HG02885 (cell line): Measurements from ENCODE around the gene MAP7D2.
"Not testable (repeated sequence)": the region's sequence is repeated elsewhere in the genome, so short reads cannot be mapped to it uniquely, and the experiment has no call there.

Source experiments
- ATAC-seq: cut with Tn5 transposase; IDR thresholded peaks from one replicate; pipeline ENCODE4 v1.9.1; 2021; ENCODE audit warnings: mild to moderate bottlenecking; ENCODE audit not compliant: unreplicated experiment, poor library complexity

MAP7D2 gene

DNA sequence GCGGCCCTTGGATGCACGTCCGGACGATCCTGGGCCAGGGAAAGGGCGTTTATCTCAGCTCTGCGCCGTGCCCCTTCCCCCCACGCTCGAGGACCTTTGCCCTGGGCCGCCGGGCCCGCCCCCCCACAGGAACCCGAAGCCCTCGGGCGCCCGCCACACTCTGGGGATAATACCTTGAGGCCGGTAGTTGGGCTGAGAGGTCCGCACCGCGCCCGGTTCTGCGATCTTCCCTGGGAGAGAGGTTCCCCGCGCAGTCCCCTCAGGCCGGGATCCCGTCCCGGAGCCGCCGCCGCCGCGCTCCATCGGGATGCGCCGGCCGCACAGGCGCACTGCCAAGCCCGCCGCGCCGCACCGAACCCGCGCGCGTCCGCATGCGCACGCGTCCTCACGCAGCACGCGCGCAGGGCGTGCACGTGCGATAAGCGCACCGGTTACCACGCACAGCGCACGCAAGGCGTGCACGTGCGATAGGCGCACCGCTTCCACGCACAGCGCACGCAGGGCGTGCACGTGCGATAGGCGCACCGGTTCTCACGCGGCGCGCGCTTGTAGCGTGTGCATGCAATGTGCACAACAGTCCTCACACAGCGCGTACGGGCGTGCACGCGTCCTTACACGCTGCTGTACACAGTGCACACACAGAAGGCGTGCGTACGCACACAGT, at the start of gene MAP7D2:
Gene MAP7D2 (minus strand): TSS at position 331 of the 664 bp plus-strand sequence. CDS start 28 bp downstream, at position 303.
- no peak for ATAC-seq

DNA sequence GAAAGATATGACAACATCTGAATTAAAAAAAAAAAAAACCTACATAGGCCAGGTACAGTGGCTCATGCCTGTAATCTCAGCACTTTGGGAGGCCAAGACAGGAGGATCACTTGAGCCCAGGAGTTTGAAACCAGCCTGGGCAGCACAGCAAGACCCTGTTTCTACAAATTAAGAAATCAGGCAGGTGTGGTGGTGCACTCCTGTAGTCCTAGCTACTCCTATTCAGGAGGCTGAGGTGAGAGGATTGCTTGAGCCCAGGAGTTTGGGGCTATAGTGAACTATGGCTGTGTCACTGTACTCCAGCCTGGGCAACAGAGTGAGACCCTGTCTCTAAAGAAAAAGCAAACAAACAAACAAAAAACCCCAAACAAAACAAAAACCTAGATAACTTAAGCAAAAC, 45.8 kb upstream of the MAP7D2 start:
- not testable (repeated sequence) for ATAC-seq

DNA sequence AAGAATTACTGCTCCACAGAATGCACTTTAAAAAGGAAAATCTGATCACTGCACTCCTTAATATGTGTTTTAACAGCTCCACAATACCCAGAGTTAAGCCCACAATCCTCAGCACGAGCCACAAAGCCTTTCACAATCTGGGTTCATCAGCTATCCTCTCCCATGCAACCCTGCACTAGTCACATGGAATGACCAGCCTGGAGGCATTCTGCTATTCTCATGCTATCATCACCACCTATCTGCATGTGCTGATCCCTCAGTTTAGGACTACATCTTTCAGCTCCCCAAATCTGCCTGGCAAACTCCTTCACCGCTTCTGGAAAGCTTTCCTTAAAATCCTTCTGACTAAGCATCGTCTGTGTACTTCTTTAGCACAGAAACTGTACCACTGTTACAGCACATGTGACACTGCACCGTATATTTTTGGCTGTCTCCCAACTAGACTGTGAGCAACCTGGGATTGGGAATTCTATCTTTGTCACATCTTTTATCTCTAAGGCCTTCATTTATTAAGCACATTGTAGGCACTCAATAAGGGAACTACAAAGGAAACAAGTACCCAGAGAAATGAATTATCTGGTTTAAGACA, 43.2 kb upstream of the MAP7D2 start:
- no peak for ATAC-seq

DNA sequence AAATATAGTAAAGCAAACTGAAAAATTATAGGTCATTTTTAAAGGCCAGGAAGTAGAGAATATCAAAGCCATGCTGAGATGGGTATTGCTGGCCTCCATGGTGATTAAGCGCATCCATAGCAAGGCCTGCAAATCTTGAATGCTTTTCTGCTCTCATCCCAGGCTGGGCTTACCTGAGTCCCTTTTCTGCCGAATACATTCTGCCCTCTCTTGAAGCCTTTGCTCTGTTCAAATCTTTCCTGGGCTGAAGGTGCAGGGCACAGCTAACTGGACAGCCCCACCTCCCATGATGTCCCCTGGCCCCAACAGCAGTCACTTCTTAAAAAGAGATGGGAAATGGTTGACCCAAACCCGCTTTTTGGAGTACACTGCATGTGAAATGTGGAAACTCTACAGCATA, 35.0 kb upstream of the MAP7D2 start:
- no peak for ATAC-seq

DNA sequence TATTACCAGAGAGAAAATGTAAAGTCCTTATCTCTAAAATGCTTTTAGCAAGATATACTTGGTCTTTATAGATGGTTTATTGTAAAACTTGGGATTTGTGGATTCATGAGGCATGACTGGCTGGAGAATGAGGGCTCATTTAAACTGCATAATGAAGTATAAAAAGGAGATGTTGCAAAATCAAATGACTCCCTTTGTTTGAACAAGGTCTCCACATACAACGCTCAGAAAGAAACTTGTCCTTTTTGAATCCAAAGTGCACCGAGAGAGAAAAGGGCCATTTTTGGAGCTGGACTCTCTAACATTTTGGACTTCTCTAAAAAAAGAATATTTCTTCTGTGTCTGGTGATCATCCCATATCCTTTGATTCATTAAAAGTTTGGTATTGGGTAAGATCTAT, 32.6 kb upstream of the MAP7D2 start:
- no peak for ATAC-seq

DNA sequence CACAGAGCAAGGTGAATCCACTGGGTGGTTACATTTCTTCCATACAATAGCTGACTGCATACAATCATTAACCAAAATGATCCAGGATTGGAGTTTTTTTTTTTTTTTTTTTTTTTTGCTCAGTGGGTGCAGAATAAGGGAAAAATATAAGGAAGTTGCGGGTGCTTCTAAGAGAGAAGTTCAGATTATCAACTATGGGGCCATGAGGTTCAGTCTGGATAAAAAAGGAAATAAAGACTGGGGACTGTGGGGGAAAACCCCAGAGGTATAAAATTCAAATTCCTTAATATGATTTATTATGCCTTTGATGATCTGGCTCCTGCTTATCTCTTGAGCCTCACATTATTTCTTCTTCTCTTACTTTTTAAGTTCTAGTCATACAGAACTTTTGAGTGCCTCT, 30.9 kb upstream of the MAP7D2 start:
- ATAC-seq, result no peak

DNA sequence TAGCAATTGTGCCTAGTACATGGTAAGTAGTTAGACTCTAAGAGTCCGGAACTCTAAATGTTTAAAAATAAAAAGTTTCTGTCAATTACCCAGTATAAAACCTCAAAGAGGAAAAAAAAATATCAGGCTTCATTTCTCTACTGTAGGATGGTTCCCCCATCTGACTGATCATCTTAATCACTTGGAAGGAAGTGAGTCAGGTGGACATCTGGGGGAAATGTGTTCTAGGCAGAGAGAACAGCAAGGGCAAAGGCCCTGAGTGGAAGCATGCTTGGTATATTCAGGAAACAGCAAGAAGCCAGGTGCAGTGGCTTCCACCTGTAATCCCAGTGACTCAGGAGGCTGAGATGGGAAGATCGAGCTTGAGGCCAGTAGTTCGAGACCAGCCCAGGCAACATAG, 27.8 kb upstream of the MAP7D2 start:
- no peak for ATAC-seq

DNA sequence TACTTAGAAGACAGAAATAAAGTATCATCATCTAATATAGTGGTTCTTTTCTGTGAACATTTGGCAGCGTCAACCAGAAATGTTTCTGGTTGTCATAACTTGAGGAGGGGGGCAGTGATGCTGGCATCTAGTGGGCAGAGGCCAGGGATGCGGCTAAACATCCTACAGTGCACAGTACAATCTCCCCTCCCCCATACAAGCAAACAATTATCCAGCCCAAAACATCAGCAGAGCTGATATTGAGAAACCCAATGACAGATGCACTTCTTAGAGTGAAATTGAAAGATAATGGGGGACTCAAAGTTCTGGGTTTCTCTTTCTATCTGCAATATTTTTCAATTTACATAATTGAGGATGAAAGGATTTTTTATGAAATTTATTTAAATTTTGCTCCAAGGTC, 26.9 kb upstream of the MAP7D2 start:
- ATAC-seq, result no peak

DNA sequence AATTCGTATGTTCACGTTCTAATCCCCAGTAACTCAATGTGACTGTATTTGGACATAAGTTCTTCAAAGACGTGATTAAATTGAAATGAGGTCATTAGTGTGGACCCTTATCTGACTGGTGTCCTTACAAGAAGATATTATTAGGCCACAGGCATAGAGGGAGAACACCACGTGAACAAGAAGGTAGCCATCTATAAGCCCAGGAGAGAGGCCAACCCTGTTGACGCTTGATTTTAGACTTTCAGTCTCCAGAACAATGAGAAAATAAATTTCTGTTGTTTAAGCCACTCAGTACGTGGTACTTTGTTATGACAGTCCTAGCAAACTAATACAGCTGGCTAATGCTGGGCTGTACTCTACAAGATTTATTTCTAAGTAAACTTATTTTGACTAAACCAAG, 26.4 kb upstream of the MAP7D2 start:
- no peak for ATAC-seq

DNA sequence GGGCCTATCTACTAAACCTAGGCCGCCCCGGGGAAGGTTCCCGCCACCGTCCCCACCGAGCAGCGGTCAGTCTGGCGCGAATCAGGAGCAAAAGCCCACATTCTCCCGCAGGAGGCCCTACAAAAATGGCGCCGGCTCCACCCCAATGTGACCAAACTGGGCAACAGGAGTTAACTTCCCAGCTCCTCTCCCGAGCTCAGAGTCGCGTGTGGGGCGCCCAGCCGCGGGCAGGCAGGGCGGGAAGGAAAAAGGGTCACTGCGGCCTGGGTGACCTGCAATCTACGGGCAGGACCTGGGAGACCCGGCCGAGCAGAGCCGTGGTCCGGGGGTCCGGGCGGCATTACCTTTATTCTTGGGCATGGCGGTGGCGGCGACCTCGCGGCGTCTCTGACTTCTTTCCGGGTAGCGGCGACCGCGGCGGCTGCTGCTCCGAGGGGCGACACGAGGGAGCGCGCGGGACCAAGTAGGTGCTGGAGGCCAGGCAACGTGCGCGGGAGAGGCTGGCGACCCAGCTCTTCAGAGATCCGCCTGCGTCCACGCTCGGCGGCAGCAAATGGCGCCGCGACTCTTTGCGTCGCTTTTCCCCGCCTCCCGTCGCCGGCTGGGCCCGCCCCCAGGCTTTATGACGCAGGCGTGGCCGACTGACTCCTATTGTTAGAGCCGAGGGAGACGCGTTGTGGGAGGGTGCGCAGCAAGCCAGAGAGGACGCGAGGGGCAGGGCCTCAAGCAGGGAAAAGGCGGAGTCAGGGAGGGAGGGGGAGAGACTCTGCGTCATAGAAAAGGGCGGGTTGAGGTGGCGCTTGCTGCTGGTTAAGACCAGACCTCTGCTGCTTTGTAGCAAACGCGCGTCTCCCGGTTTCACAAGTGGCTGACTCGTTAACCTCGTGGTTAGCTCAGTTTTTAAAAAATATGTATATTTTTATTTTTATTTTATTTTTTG, 24.8 kb upstream of the MAP7D2 start, which contains the start of gene EIF1AX:
Gene EIF1AX (minus strand): TSS at position 558 of the 940 bp plus-strand sequence. CDS start 198 bp downstream, at position 360.
- ATAC-seq, result peak; percentile 99

DNA sequence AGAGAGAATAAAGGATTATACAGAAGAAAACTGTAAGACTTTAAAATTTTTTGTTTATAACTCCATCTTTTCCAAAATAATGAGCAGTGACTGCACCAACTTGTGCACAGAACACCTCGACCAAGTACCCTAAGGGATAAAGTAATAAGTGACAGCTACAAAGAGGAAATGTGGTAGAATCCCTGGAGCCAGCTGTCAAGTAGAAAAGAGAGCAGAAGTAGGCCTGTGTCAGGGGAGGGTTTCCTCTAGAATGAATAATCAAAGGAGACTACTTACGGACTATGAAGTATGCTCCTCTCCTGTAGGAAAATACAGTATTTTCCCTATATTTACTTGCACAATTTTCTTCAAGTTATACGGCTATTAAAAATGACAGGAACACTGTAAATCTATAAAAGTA, 23.7 kb upstream of the MAP7D2 start:
- no peak for ATAC-seq

DNA sequence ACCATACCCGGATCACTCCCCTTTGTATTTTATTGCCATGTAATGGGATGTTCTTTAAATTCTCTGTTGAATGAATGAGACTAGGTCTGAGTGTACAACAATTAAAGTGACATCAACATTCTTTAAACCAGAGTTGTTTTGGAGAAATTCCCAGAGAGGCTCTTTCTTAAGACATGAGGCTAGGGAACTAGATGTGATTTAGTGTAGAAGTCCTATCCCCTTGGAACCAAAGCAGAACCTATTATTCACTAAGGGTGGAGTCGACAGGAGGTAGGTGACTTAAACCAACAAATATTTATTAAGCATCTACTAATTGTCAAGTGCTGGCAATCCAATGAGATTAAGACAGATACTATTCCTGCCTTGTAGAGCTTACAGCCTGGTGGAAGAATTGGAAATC, 23.3 kb upstream of the MAP7D2 start:
- no peak for ATAC-seq

DNA sequence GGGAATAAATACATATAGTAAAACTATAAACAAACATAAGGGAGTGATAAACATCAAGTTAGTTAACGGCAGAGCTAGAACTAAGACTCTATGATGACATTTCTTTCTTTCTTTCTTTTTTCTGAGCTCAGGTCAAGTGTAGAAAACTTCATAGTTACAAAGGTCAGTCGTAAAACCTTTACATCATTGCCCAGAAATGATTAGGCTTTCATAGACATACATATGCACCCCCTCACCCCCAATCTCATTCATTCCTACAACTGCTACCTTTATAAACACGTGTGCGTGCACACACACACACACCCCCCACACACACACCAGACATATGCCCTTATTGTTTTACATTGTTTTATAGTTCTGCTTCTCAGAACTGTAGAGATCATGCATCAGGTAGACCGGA, 19.2 kb upstream of the MAP7D2 start:
- no peak for ATAC-seq

DNA sequence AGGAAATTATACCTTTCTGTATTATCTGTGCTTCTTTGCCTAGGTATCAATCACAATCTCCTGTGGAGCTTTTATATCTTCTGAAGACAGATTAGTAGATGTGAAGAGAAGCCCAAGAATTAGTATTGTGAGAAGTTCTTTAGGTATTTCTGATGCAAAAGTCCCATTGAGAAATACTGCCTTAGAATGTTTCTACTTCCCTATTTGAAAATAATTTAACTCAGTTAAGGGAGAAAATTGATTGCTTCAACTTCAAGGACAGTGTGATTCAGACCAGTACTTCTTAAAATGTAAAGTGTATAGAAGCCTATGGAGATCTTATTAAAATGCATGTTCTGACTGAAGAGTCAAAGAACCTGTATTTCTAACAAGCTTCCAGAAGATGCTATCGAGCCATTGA, 16.0 kb upstream of the MAP7D2 start:
- ATAC-seq, result no peak

DNA sequence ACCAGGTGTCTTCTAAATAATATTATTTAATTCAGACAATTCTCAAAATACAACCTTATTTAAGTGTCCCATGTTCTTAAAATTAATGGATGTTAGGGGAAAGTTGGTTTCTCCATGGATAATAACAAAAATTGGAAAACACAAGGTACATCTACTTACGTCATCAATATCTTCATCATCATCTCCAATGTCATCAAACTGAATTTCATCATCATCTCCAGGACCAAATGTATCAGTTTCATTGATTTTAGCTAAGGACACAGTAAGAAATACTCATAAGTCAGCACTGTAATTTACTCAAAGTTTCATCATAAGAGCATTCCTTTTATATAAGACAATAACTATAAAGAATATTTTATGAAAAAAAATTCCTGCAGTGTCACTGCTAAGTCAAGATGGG, 13.7 kb upstream of the MAP7D2 start:
- ATAC-seq, result no peak

DNA sequence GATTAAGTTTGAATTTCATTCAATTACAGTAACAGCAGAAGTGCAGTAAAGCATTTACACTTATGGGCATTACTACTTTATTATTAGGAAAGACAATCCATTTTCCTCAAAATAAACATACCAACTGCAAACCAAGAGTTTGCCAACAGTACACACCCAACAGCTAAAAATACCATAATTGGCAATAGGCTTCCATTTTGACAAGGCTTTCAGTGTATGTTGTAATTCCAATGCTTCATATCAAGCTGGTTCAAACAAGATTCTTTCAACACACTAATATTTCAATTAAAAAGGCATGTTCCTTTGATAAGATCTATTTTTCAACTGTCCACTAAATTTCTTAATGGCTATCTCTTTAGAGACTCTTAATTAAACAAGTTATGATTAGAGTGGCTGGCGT, 12.8 kb upstream of the MAP7D2 start:
- no peak for ATAC-seq

DNA sequence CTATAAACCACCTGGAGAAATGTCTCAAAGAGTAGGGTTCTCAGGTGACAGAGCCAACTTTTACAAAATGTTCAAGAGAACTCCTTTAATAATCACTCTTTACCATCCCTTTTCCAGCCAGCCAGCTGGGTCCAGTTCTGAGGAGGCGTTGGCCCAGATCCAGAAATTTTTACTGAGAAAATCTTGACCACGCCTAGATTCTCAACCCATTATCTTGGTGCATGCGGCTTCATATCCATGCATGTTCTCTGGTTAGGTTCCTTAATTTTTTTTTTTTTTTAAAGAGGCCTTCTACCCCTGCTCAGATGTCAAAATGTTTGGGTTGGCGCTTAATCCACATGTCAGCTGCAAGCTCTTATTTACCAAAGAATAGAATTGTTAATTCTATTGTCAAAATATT, 12.0 kb upstream of the MAP7D2 start:
- no peak for ATAC-seq

DNA sequence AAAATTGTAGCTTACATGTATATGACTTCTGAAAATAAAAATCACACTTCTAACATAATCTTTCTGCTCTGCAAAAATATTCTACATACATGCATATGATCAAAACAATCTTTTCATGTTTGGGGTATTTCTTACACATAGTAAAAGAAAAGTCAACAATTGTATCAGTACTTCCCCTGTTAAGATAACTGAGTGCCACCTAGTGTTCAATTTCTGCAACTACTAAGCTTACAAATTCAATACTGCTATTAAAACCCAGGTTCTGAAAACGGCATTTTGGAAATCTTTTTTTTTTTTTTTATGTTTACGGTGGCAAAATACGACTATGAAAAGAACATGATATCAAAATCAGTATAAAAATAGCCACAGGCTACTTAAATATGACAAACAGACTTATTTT, 10.7 kb upstream of the MAP7D2 start:
- peak; percentile 68 for ATAC-seq

DNA sequence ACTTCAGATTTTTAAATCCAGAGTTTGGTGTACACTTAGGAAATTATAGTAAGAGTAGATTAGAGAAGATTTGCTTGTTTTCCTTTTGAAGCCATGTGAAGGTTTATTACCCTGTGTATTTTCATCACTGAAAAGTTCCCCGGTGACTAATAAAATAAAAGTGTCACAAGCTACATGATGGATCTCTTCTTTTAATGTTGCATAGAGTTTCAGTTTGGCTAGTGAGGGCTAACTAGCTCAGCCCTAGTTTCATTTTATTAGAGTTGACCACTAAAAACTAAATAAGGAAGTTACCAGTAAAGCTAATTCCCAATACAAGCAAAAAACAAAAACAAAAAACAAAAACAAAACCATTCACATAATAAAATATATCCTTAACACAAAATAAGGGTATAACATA, 10.1 kb upstream of the MAP7D2 start:
- not testable (repeated sequence) for ATAC-seq

DNA sequence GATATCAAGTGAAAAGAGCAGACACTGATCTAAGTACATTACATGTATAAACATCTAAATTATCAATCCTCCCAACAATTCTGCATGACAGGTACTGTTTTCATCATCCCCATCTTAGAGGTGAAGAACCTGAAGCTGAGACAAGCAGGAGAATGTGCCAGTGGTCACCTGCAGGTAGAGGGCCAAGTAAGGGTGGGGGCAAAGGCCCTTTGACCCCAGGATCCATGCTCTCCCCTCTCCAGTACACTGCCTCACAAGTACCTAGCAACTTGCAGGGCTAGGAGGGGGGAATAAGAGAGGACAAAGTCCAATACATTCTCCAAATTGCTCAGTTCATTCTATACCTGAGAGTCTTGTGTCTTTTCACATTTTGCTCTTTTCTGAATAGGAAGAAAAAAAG, 8.3 kb upstream of the MAP7D2 start:
- no peak for ATAC-seq
